Esophagus squamous epithelium (tissue), 4 donors: ENCODE measurements around the gene NUDT11. TPM values are rescaled to one million over a fixed set of nuclear protein-coding genes. Genes with fewer than 3 reads are reported as not detected.

Experiments used
- total RNA-seq, 4 donors: library from RNA; depleted of rRNA; stranded (reverse); fragments of >200 nt; gene quantifications; one replicate each; pipeline ENCODE4 v1.1.0, GENCODE V29; 2016

NUDT11 gene
- total RNA-seq, 4 donors from 2014 or later = 0.53 to 1.5 (median 1.3) TPM

Other genes starting within 250 kb of the NUDT11 start
- 1 to 10 TPM in 1 of 4 donors, under 1 TPM in 2, not detected in 1; 0.18 to 1.4 (median 0.95) TPM for gene NUDT10, start 163.8 kb downstream of the NUDT11 start, total RNA-seq
- gene CENPVL3, start 122.3 kb upstream of the NUDT11 start, total RNA-seq = not detected
- not detected for gene CENPVL2, start 186.2 kb upstream of the NUDT11 start, total RNA-seq
- gene CENPVL1, start 213.9 kb upstream of the NUDT11 start, total RNA-seq = not detected
- 1 to 10 TPM in 2 of 4 donors, under 1 TPM in 2; 0.15 to 3.1 (median 1.4) TPM for gene GSPT2, start 246.8 kb upstream of the NUDT11 start, total RNA-seq